Endothelial cell of umbilical vein (primary cell): ENCODE results near the gene TBC1D23.
"Not testable (repeated sequence)": the region's sequence is repeated elsewhere in the genome, so short reads cannot be mapped to it uniquely, and the experiment has no call there.

Source experiments
- CTCF ChIP-seq, 2 donors: IDR thresholded peaks; 1 replicate in 1 of 2; 2 replicates in 1 of 2; pipeline ENCODE4 v1.5.1; 2011; ENCODE audit warnings: low read length in 2 of 2, mild to moderate bottlenecking in 2 of 2, moderate library complexity in 2 of 2, control low read depth in 1 of 2, inconsistent platforms in 1 of 2, low read depth in 1 of 2; ENCODE audit not compliant: insufficient read depth in 1 of 2; ENCODE audit errors: extremely low read depth in 1 of 2
- EZH2 ChIP-seq: IDR thresholded peaks from 2 replicates; pipeline ENCODE4 v1.6.1; 2012; ENCODE audit warnings: borderline replicate concordance, low read depth, mild to moderate bottlenecking, moderate library complexity, low read length, inconsistent platforms; ENCODE audit not compliant: severe bottlenecking
- GATA2 ChIP-seq: IDR thresholded peaks from 2 replicates; pipeline ENCODE4 v1.7.0; 2011; ENCODE audit warnings: low read depth, mild to moderate bottlenecking, moderate library complexity, mixed read lengths, low read length; ENCODE audit not compliant: insufficient read length, insufficient read depth
- MAX ChIP-seq: IDR thresholded peaks from 2 replicates; pipeline ENCODE4 v1.6.1; 2011; ENCODE audit not compliant: insufficient read depth, insufficient read length
- MYC ChIP-seq: IDR thresholded peaks from one replicate; pipeline ENCODE4 v1.6.1; 2011; ENCODE audit warnings: mild to moderate bottlenecking, low read depth, low read length
- POLR2AphosphoS5 ChIP-seq: IDR thresholded peaks from 2 replicates; pipeline ENCODE4 v1.6.1; 2012; ENCODE audit warnings: low read depth, mild to moderate bottlenecking, control low read depth, low read length, moderate library complexity; ENCODE audit not compliant: insufficient read depth

- not testable (repeated sequence) for TF ChIP-seq CTCF (IDR thresholded peaks at IDR 0.05; ENCODE audit: extremely low read depth in 1 of 2, insufficient read depth in 1 of 2, low read depth in 1 of 2, low read length in 2 of 2); MAX; POLR2AphosphoS5; GATA2; MYC; EZH2
Observed at GRCh38 chr3:100242471-100242870, 18.3 kb upstream of the TBC1D23 start.
